Smooth muscle cell (in vitro differentiated cells): Measurements from ENCODE around the gene KPNA4. TPM values are rescaled to one million over a fixed set of nuclear protein-coding genes. Genes with fewer than 3 reads are reported as not detected.

Source experiments
- DNase-seq: peaks from one replicate; lab custom pipeline; 2025; ENCODE audit not compliant: unreplicated experiment; lab: John Stamatoyannopoulos, UW
- H2AFZ ChIP-seq: fragments of 200-600 bp; sonication (generic); 2 replicates; pipeline ENCODE4 v1.6.0; 2016; ENCODE audit warnings: antibody characterized with exemption, low read depth, mild to moderate bottlenecking
- H3F3A ChIP-seq: fragments of 200-600 bp; sonication (generic); 2 replicates; pipeline ENCODE4 v1.6.0; 2017; ENCODE audit warnings: antibody characterized with exemption, low read depth
- H3K27ac ChIP-seq: fragments of 200-600 bp; sonication (generic); 2 replicates; pipeline ENCODE4 v1.5.1; 2016; ENCODE audit warnings: low read depth, mild to moderate bottlenecking
- H3K27me3 ChIP-seq: fragments of 200-600 bp; sonication (generic); 2 replicates; pipeline ENCODE4 v1.6.1; 2016; ENCODE audit warnings: low read depth, mild to moderate bottlenecking
- H3K36me3 ChIP-seq: fragments of 200-600 bp; sonication (generic); 2 replicates; pipeline ENCODE4 v1.5.1; 2016; ENCODE audit warnings: low read depth
- H3K4me1 ChIP-seq: fragments of 200-600 bp; sonication (generic); 2 replicates; pipeline ENCODE4 v1.5.1; 2016; ENCODE audit warnings: low read depth
- H3K4me2 ChIP-seq: fragments of 200-600 bp; sonication (generic); 2 replicates; pipeline ENCODE4 v1.6.0; 2016; ENCODE audit warnings: mild to moderate bottlenecking
- H3K4me3 ChIP-seq: fragments of 200-600 bp; sonication (generic); 2 replicates; pipeline ENCODE4 v1.5.1; 2016; ENCODE audit warnings: mild to moderate bottlenecking
- H3K79me2 ChIP-seq: fragments of 200-600 bp; sonication (generic); 2 replicates; pipeline ENCODE4 v1.6.0; 2016; ENCODE audit warnings: low read depth, mild to moderate bottlenecking
- H3K9ac ChIP-seq: fragments of 200-600 bp; sonication (generic); 2 replicates; pipeline ENCODE4 v1.6.0; 2016; ENCODE audit warnings: low read depth
- H3K9me3 ChIP-seq: fragments of 200-600 bp; sonication (generic); replicated peaks from 2 replicates; pipeline ENCODE4 v1.5.1; 2016; ENCODE audit warnings: low read depth
- H4K20me1 ChIP-seq: fragments of 200-600 bp; sonication (generic); 2 replicates; pipeline ENCODE4 v1.6.0; 2016; ENCODE audit warnings: low read depth
- WGBS: methylation state at CpG from one replicate; pipeline ENCODE4 v1.1.7; 2016; ENCODE audit warnings: low lambda C conversion rate; 5-methylcytosine and 5-hydroxymethylcytosine counted together
- polyA plus RNA-seq: library from polyadenylated mRNA; unstranded; fragments of >200 nt; fragmentation: Nextera tagmentation; extraction: Ambion mirVana; gene quantifications from 2 replicates; pipeline ENCODE4 v1.2.1, GENCODE V29; 2016
- total RNA-seq: library from RNA; depleted of rRNA; stranded (reverse); fragments of >200 nt; gene quantifications from 2 replicates; pipeline ENCODE4 v1.2.3, GENCODE V29; 2014
- TF ChIP-seq, protein P1 (sequence below): fragments of 200-600 bp; sonication (generic); IDR thresholded peaks from 2 replicates; pipeline ENCODE4 v1.5.1; 2017; ENCODE audit warnings: borderline replicate concordance, mild to moderate bottlenecking, antibody characterized with exemption; ENCODE audit not compliant: insufficient read depth, poor library complexity, severe bottlenecking

The KPNA4 gene
- total and polyA plus RNA-seq, 2 experiments from 2014 or later: 12.4 to 34.1 TPM

DNA sequence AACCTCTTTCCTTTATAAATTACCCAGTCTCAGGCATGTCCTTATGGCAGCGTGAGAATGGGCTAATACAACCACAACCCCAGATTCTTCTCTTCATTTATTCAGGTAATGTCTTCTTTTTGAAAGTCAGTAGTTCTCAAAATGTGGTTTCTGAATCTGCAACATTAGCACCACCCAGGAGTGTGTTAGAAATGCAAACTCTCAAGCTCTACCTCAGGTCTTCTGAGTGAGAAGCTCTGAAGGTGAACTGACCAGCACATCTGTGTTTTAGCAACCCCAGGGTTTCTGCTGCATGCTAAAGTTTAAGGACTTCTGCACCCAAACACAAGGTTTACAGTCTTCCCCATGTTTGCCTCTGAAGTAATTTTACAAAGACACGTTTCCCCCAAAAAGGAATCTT lies 93.5 kb downstream of the KPNA4 start:
- TF ChIP-seq, protein P1, sequence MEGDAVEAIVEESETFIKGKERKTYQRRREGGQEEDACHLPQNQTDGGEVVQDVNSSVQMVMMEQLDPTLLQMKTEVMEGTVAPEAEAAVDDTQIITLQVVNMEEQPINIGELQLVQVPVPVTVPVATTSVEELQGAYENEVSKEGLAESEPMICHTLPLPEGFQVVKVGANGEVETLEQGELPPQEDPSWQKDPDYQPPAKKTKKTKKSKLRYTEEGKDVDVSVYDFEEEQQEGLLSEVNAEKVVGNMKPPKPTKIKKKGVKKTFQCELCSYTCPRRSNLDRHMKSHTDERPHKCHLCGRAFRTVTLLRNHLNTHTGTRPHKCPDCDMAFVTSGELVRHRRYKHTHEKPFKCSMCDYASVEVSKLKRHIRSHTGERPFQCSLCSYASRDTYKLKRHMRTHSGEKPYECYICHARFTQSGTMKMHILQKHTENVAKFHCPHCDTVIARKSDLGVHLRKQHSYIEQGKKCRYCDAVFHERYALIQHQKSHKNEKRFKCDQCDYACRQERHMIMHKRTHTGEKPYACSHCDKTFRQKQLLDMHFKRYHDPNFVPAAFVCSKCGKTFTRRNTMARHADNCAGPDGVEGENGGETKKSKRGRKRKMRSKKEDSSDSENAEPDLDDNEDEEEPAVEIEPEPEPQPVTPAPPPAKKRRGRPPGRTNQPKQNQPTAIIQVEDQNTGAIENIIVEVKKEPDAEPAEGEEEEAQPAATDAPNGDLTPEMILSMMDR: no peak

GRCh38 chr3:160470181-160470580 lies 95.2 kb downstream of the KPNA4 start:
- no peak overlapping the region for H3K9ac ChIP-seq
- no peaks in the 10 kb centered on the region for H3K4me1 ChIP-seq
- no peaks in the 10 kb centered on the region for H3K27me3 ChIP-seq
- no peak overlapping the region for H2AFZ ChIP-seq
- H3K4me3 ChIP-seq: no peak overlapping the region
- H3K27ac ChIP-seq: no peak overlapping the region
- no peaks in the 10 kb centered on the region for H3K79me2 ChIP-seq
- TF ChIP-seq, protein P1: no peak
- no peaks in the 10 kb centered on the region for H3K36me3 ChIP-seq
- no peaks in the 10 kb centered on the region for H4K20me1 ChIP-seq
- no peaks in the 10 kb centered on the region for H3K9me3 ChIP-seq
- H3F3A ChIP-seq: no peaks in the 10 kb centered on the region
- no peak for DNase-seq
- no peak overlapping the region for H3K4me2 ChIP-seq
- 94% methylated on average over 5 of the region's 5 CpGs for WGBS

More for the DNA sequence above, 93.5 kb downstream of the KPNA4 start:
- H2AFZ ChIP-seq: no peak overlapping the region
- no peak for DNase-seq
- no peaks in the 10 kb centered on the region for H3K27me3 ChIP-seq
- H3K4me3 ChIP-seq: no peak overlapping the region
- H3K9me3 ChIP-seq: no peaks in the 10 kb centered on the region
- no peaks in the 10 kb centered on the region for H3F3A ChIP-seq
- no peaks in the 10 kb centered on the region for H3K36me3 ChIP-seq
- H3K4me1 ChIP-seq: no peaks in the 10 kb centered on the region
- no peak overlapping the region for H3K9ac ChIP-seq
- 71% methylated on average over 2 of the region's 2 CpGs for WGBS
- no peak overlapping the region for H3K4me2 ChIP-seq
- no peaks in the 10 kb centered on the region for H3K79me2 ChIP-seq
- H3K27ac ChIP-seq: no peak overlapping the region
- H4K20me1 ChIP-seq: no peaks in the 10 kb centered on the region

DNA sequence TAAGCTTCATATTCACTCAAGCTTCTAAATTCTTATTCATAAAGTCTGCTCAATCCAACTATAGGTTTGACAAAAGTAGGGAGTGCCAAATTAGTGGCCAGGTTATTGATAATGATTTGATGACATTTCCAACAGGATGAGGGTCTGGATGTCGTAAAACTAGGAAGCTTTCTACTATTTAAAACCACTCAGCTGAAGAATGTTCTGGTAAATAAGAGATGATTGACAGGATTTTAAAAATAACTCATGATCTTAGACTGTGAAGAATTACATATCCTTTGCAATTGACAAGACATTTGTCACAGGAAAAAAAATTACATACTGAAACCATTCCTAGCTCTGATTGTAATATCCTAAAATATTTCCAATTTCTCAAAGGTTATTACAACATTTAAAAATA lies 100.4 kb downstream of the KPNA4 start:
- H3K9me3 ChIP-seq: no peaks in the 10 kb centered on the region
- H3K9ac ChIP-seq: no peak overlapping the region
- no peak overlapping the region for H2AFZ ChIP-seq
- no peak overlapping the region for H3K4me2 ChIP-seq
- no peak for DNase-seq
- no peak overlapping the region for H3K4me3 ChIP-seq
- no peaks in the 10 kb centered on the region for H3F3A ChIP-seq
- H3K27ac ChIP-seq: no peak overlapping the region
- 80% methylated on average over 1 of the region's 1 CpG for WGBS
- H3K79me2 ChIP-seq: no peaks in the 10 kb centered on the region
- H3K27me3 ChIP-seq: no peaks in the 10 kb centered on the region
- H3K4me1 ChIP-seq: no peaks in the 10 kb centered on the region
- no peaks in the 10 kb centered on the region for H4K20me1 ChIP-seq
- H3K36me3 ChIP-seq: no peaks in the 10 kb centered on the region
- TF ChIP-seq, protein P1: no peak

DNA sequence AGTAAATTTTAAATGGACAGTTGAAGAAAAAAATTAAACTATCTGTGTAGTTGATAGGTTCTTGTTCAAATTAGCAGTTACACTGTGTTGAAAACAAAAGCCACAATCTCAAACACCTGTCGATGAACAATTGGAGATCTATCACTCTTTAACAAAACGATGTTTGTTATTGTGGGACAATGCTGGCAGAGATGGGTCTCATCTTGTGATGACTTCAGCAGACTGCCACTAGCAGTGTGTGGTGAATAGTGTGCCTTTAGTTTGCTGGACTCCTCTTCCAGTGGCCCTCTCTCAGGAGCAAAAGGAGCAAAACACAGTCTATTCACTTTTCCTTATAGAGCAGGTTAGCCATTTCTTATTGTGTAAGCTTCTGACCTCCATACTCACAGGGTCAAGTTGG lies 101.0 kb downstream of the KPNA4 start:
- H3K9me3 ChIP-seq: no peaks in the 10 kb centered on the region
- H3K9ac ChIP-seq: no peak overlapping the region
- H3K36me3 ChIP-seq: no peaks in the 10 kb centered on the region
- no peaks in the 10 kb centered on the region for H3K4me1 ChIP-seq
- H4K20me1 ChIP-seq: no peaks in the 10 kb centered on the region
- TF ChIP-seq, protein P1: no peak
- no peak overlapping the region for H3K4me3 ChIP-seq
- H3K27me3 ChIP-seq: no peaks in the 10 kb centered on the region
- H3F3A ChIP-seq: no peaks in the 10 kb centered on the region
- no peaks in the 10 kb centered on the region for H3K79me2 ChIP-seq
- no peak for DNase-seq
- H3K4me2 ChIP-seq: no peak overlapping the region
- 98% methylated on average over 2 of the region's 2 CpGs for WGBS
- no peak overlapping the region for H3K27ac ChIP-seq
- H2AFZ ChIP-seq: no peak overlapping the region
